A549 treated with GW870086 at 1 μM for 4 hours (cell line): Measurements from ENCODE around the gene ZNF334. TPM values are rescaled to one million over a fixed set of nuclear protein-coding genes. Genes with fewer than 3 reads are reported as not detected.

Experiments used
- total RNA-seq: library from RNA; stranded (reverse); fragments of 200-300 nt; extraction: Qiagen RNA extraction; gene quantifications from 5 replicates; pipeline ENCODE4 v1.2.3, GENCODE V29; 2022; ENCODE audit warnings: low read depth

ZNF334 gene
- not detected in 5 replicates for total RNA-seq

DNA sequence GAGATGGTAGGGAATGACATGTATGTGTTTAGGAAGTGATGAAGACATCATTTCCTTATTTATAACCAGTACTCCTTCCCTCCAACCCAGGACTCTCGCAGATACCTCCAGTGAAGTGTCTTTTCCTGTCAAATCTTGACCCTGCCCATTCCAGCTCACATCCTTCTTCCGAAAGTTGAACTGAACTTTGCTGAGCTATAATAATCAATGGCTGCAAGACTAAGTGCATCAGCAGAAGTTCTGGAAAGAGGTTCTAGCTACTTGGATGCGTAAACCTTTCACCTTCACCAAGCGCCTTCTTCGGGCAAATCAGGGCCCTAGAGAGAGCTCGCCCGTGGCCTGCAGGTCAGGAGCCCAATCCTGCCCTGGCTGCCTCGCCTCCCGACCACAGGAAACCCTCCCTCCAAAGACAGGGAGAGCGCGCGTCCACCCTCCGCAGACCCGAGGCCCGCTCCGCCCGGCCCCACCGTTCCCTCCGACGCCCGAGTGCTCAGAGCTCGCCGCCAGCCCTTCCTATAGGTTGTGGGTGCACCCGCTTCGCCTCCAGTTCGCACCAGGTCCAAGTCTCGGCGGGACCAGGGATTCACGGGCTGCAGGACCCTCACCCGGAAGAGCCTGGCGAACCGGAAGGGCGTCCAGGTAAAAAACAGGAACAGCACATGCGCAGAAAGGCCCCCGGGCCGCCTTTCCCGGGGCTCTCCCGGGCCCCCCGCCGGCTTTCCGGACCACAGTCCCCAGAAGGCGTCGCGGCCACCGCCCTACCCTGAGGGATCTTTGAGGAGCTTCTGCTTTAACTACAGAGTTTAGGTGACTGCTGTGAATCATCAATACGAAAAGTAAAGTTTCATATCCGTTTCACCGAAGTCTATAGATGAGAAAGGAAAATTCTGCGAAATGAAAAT, at the start of gene ZNF334:
TSS of gene ZNF334 (minus strand) at position 617 of the 902 bp plus-strand sequence. CDS start 1,457 bp downstream, outside the sequence.

DNA sequence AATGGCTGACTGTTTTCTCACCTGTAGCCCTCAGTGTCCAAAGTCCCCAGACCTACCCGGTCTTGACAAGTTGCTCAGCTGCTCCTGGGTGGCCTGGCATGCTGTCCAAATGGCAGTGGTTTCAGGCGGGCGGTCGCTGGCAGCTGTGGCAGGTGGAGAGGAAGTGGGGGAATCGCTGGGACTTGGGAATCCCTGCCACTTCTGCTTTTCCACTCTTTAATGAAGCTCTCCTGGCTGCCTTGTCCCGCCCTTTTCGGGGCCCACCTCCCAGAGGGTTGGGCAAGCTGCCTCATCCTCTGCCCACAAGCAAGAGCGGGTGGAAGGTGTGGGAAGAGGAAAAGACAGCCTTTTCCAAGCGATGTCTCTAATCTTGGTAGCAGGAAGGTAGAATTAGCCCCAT, 37.1 kb upstream of the ZNF334 start, which contains the start of gene OCSTAMP:
TSS of gene OCSTAMP (minus strand) at position 194 of the 400 bp plus-strand sequence. CDS start at position 100, 94 bp downstream.

Other genes with a start within 250 kb of the ZNF334 start
- 0.03 to 0.05 TPM in 2 of 5 replicates, not detected in the others for gene CDH22, start 205.1 kb downstream of the ZNF334 start, total RNA-seq
- 19.5 to 21.4 TPM (median 20.6 TPM) in 5 replicates for gene ELMO2, start 106.9 kb downstream of the ZNF334 start, total RNA-seq
- gene OCSTAMP, start 37.1 kb upstream of the ZNF334 start, total RNA-seq: not detected in 5 replicates
- 0.12 to 0.17 TPM in 2 of 5 replicates, not detected in the others for gene SLC13A3, start 137.9 kb upstream of the ZNF334 start, total RNA-seq
- 12.7 to 15.6 TPM (median 13.9 TPM) in 5 replicates for gene TP53RK, start 175.9 kb upstream of the ZNF334 start, total RNA-seq
- not detected in 5 replicates for gene SLC2A10, start 196.1 kb upstream of the ZNF334 start, total RNA-seq